Measurements from ENCODE around the gene MAPK8IP1. TPM values are rescaled to one million over a fixed set of nuclear protein-coding genes. Genes with fewer than 3 reads are reported as not detected.
"Not testable (repeated sequence)": the region's sequence is repeated elsewhere in the genome, so short reads cannot be mapped to it uniquely, and the experiment has no call there.

Gene MAPK8IP1
- 18.8 TPM for total RNA-seq

GRCh38 chr11:45885274-45885920 is at the start of gene MAPK8IP1:
TSS of gene MAPK8IP1 (plus strand) at chr11:45885651. CDS start at chr11:45885821, 170 bp downstream.
- Histone ChIP-seq H3K9me3 (ENCODE audit: control insufficient read depth in 3 of 3, low read length in 3 of 3) (no peaks in the 10 kb centered on the region), H3K4me3 (ENCODE audit: low read length in 3 of 3) (peak within 1 kb of the TSS in 2 of 3 donors; percentile 45 to 52), H3K4me1 (ENCODE audit: control insufficient read depth in 3 of 3, insufficient read depth in 3 of 3, low read length in 3 of 3) (peaks cover 13 to 17% (median 17%) of the 10 kb centered on the region in 3 donors), H3K27ac (ENCODE audit: low read depth, low read length) (no peak within 1 kb of the TSS), H3K27me3 (ENCODE audit: control insufficient read depth in 3 of 3, insufficient read depth in 3 of 3, low read length in 3 of 3) (no peaks in the 10 kb centered on the region), H3K36me3 (ENCODE audit: control insufficient read depth in 3 of 3, insufficient read depth in 3 of 3, low read length in 3 of 3) (peaks cover 23 to 26% (median 23%) of the 10 kb centered on the region in 3 donors), H3K9ac (ENCODE audit: low read depth in 1 of 3, low read length in 3 of 3) (peak within 1 kb of the TSS in 1 of 3 donors; percentile 50)

GRCh38 chr11:45839204-45839603 is 46.2 kb upstream of the MAPK8IP1 start:
- peaks cover 3 to 5% (median 4%) of the 10 kb centered on the region in 3 donors for H3K4me1 ChIP-seq (ENCODE audit: control insufficient read depth in 3 of 3, insufficient read depth in 3 of 3, low read length in 3 of 3)
- no peaks in the 10 kb centered on the region for H3K9me3 ChIP-seq (ENCODE audit: control insufficient read depth in 3 of 3, low read length in 3 of 3)
- no peaks in the 10 kb centered on the region for H3K27me3 ChIP-seq (ENCODE audit: control insufficient read depth in 3 of 3, insufficient read depth in 3 of 3, low read length in 3 of 3)
- no peaks in the 10 kb centered on the region for H3K36me3 ChIP-seq (ENCODE audit: control insufficient read depth in 3 of 3, insufficient read depth in 3 of 3, low read length in 3 of 3)
- H3K4me3 ChIP-seq (ENCODE audit: low read length in 3 of 3), result no peak overlapping the region
- no peak overlapping the region for H3K27ac ChIP-seq (ENCODE audit: low read depth, low read length)
- no peak overlapping the region for H3K9ac ChIP-seq (ENCODE audit: low read depth in 1 of 3, low read length in 3 of 3)

GRCh38 chr11:45840251-45840650 is 45.2 kb upstream of the MAPK8IP1 start:
- not testable (repeated sequence) for H3K36me3 ChIP-seq (ENCODE audit: control insufficient read depth in 3 of 3, insufficient read depth in 3 of 3, low read length in 3 of 3); H3K27me3 ChIP-seq (ENCODE audit: control insufficient read depth in 3 of 3, insufficient read depth in 3 of 3, low read length in 3 of 3); H3K9me3 ChIP-seq (ENCODE audit: control insufficient read depth in 3 of 3, low read length in 3 of 3); H3K9ac ChIP-seq (ENCODE audit: low read depth in 1 of 3, low read length in 3 of 3); H3K4me1 ChIP-seq (ENCODE audit: control insufficient read depth in 3 of 3, insufficient read depth in 3 of 3, low read length in 3 of 3); H3K4me3 ChIP-seq (ENCODE audit: low read length in 3 of 3); H3K27ac ChIP-seq (ENCODE audit: low read depth, low read length)

GRCh38 chr11:45843158-45843924 is 42.1 kb upstream of the MAPK8IP1 start:
- Histone ChIP-seq H3K27me3 (ENCODE audit: control insufficient read depth in 3 of 3, insufficient read depth in 3 of 3, low read length in 3 of 3) (no peaks in the 10 kb centered on the region), H3K9me3 (ENCODE audit: control insufficient read depth in 3 of 3, low read length in 3 of 3) (no peaks in the 10 kb centered on the region), H3K27ac (ENCODE audit: low read depth, low read length) (peak overlapping the region; percentile 66), H3K9ac (ENCODE audit: low read depth in 1 of 3, low read length in 3 of 3) (peak overlapping the region in 2 of 3 donors; percentile 45 to 52), H3K4me3 (ENCODE audit: low read length in 3 of 3) (peak overlapping the region; percentile 31 to 65 (median 59)), H3K36me3 (ENCODE audit: control insufficient read depth in 3 of 3, insufficient read depth in 3 of 3, low read length in 3 of 3) (no peaks in the 10 kb centered on the region), H3K4me1 (ENCODE audit: control insufficient read depth in 3 of 3, insufficient read depth in 3 of 3, low read length in 3 of 3) (peaks cover 14 to 25% (median 15%) of the 10 kb centered on the region in 3 donors)

- no peaks in the 10 kb centered on the region for H3K36me3 ChIP-seq (ENCODE audit: control insufficient read depth in 3 of 3, insufficient read depth in 3 of 3, low read length in 3 of 3)
- no peaks in the 10 kb centered on the region for H3K27me3 ChIP-seq (ENCODE audit: control insufficient read depth in 3 of 3, insufficient read depth in 3 of 3, low read length in 3 of 3)
- no peaks in the 10 kb centered on the region for H3K9me3 ChIP-seq (ENCODE audit: control insufficient read depth in 3 of 3, low read length in 3 of 3)
- H3K27ac ChIP-seq (ENCODE audit: low read depth, low read length), result peak overlapping the region; percentile 99
- H3K9ac ChIP-seq (ENCODE audit: low read depth in 1 of 3, low read length in 3 of 3), result no peak overlapping the region
- H3K4me3 ChIP-seq (ENCODE audit: low read length in 3 of 3), result no peak overlapping the region
- H3K4me1 ChIP-seq (ENCODE audit: control insufficient read depth in 3 of 3, insufficient read depth in 3 of 3, low read length in 3 of 3), result peaks cover 30 to 41% (median 32%) of the 10 kb centered on the region in 3 donors
Observed at GRCh38 chr11:45844822-45845578, 40.5 kb upstream of the MAPK8IP1 start.

GRCh38 chr11:45846174-45846675 is 39.2 kb upstream of the MAPK8IP1 start:
- Histone ChIP-seq H3K9ac (ENCODE audit: low read depth in 1 of 3, low read length in 3 of 3) (peak overlapping the region; percentile 75 to 99 (median 78)), H3K27ac (ENCODE audit: low read depth, low read length) (peak overlapping the region; percentile 99), H3K27me3 (ENCODE audit: control insufficient read depth in 3 of 3, insufficient read depth in 3 of 3, low read length in 3 of 3) (no peaks in the 10 kb centered on the region), H3K4me1 (ENCODE audit: control insufficient read depth in 3 of 3, insufficient read depth in 3 of 3, low read length in 3 of 3) (peaks cover 43 to 54% (median 44%) of the 10 kb centered on the region in 3 donors), H3K36me3 (ENCODE audit: control insufficient read depth in 3 of 3, insufficient read depth in 3 of 3, low read length in 3 of 3) (no peaks in the 10 kb centered on the region), H3K9me3 (ENCODE audit: control insufficient read depth in 3 of 3, low read length in 3 of 3) (no peaks in the 10 kb centered on the region), H3K4me3 (ENCODE audit: low read length in 3 of 3) (peak overlapping the region; percentile 52 to 65 (median 63))

GRCh38 chr11:45846974-45847910 is 38.2 kb upstream of the MAPK8IP1 start, which contains the start of gene CRY2:
TSS of gene CRY2 (plus strand) at chr11:45847475. CDS start at chr11:45847491, 16 bp downstream.
- H3K4me1 ChIP-seq (ENCODE audit: control insufficient read depth in 3 of 3, insufficient read depth in 3 of 3, low read length in 3 of 3), result peaks cover 52 to 63% (median 53%) of the 10 kb centered on the region in 3 donors
- H3K9me3 ChIP-seq (ENCODE audit: control insufficient read depth in 3 of 3, low read length in 3 of 3), result no peaks in the 10 kb centered on the region
- H3K27me3 ChIP-seq (ENCODE audit: control insufficient read depth in 3 of 3, insufficient read depth in 3 of 3, low read length in 3 of 3), result no peaks in the 10 kb centered on the region
- H3K9ac ChIP-seq (ENCODE audit: low read depth in 1 of 3, low read length in 3 of 3), result peak within 1 kb of the TSS; percentile 98 to 99 (median 99)
- peak within 1 kb of the TSS; percentile 96 to 99 (median 98) for H3K4me3 ChIP-seq (ENCODE audit: low read length in 3 of 3)
- peak within 1 kb of the TSS; percentile 99 for H3K27ac ChIP-seq (ENCODE audit: low read depth, low read length)
- H3K36me3 ChIP-seq (ENCODE audit: control insufficient read depth in 3 of 3, insufficient read depth in 3 of 3, low read length in 3 of 3), result no peaks in the 10 kb centered on the region

- Histone ChIP-seq H3K36me3 (ENCODE audit: control insufficient read depth in 3 of 3, insufficient read depth in 3 of 3, low read length in 3 of 3) (no peaks in the 10 kb centered on the region), H3K4me1 (ENCODE audit: control insufficient read depth in 3 of 3, insufficient read depth in 3 of 3, low read length in 3 of 3) (peaks cover 59 to 69% (median 60%) of the 10 kb centered on the region in 3 donors), H3K9ac (ENCODE audit: low read depth in 1 of 3, low read length in 3 of 3) (peak overlapping the region; percentile 98 to 99 (median 99)), H3K27me3 (ENCODE audit: control insufficient read depth in 3 of 3, insufficient read depth in 3 of 3, low read length in 3 of 3) (no peaks in the 10 kb centered on the region), H3K9me3 (ENCODE audit: control insufficient read depth in 3 of 3, low read length in 3 of 3) (no peaks in the 10 kb centered on the region), H3K4me3 (ENCODE audit: low read length in 3 of 3) (peak overlapping the region; percentile 96 to 99 (median 98)), H3K27ac (ENCODE audit: low read depth, low read length) (peak overlapping the region; percentile 99)
Observed at GRCh38 chr11:45847911-45848316, 37.5 kb upstream of the MAPK8IP1 start.

GRCh38 chr11:45848654-45849081 is 36.8 kb upstream of the MAPK8IP1 start:
- Histone ChIP-seq H3K9ac (ENCODE audit: low read depth in 1 of 3, low read length in 3 of 3) (peak overlapping the region; percentile 98 to 99 (median 99)), H3K27me3 (ENCODE audit: control insufficient read depth in 3 of 3, insufficient read depth in 3 of 3, low read length in 3 of 3) (no peaks in the 10 kb centered on the region), H3K9me3 (ENCODE audit: control insufficient read depth in 3 of 3, low read length in 3 of 3) (no peaks in the 10 kb centered on the region), H3K27ac (ENCODE audit: low read depth, low read length) (peak overlapping the region; percentile 99), H3K36me3 (ENCODE audit: control insufficient read depth in 3 of 3, insufficient read depth in 3 of 3, low read length in 3 of 3) (peaks cover 0 to 3% (median 0%) of the 10 kb centered on the region in 3 donors), H3K4me3 (ENCODE audit: low read length in 3 of 3) (peak overlapping the region; percentile 96 to 99 (median 98)), H3K4me1 (ENCODE audit: control insufficient read depth in 3 of 3, insufficient read depth in 3 of 3, low read length in 3 of 3) (peaks cover 63 to 72% (median 65%) of the 10 kb centered on the region in 3 donors)
